CD8-positive, alpha-beta memory T cell (primary cell): ENCODE results near the gene SYT6. TPM values are rescaled to one million over a fixed set of nuclear protein-coding genes. Genes with fewer than 3 reads are reported as not detected.

Source experiments
- CTCF ChIA-PET: fragments of 350-600 bp; sonication (Branson Sonifier 250); formaldehyde crosslinking; loops from one replicate; lab custom pipeline; 2021; ENCODE audit warnings: antibody characterized with exemption; lab: Charles Lee
- POLR2A ChIA-PET: fragments of 350-600 bp; sonication (Branson Sonifier 250); formaldehyde crosslinking; loops from one replicate; lab custom pipeline; 2021; ENCODE audit warnings: antibody characterized with exemption; lab: Charles Lee
- DNase-seq, 5 donors: peaks; one replicate each; pipeline versions ENCODE4 v3.0.0 to v3.0.0-alpha.2; 2020 to 2022; ENCODE audit warnings: mixed read lengths in 1 of 5
- H3K27ac ChIP-seq: one replicate; pipeline ENCODE4 v1.7.0; 2013; ENCODE audit warnings: low read depth, mild to moderate bottlenecking, low read length, moderate library complexity
- H3K27me3 ChIP-seq: 2 replicates; pipeline ENCODE4 v1.7.0; 2013; ENCODE audit warnings: low read length, mild to moderate bottlenecking; ENCODE audit not compliant: insufficient read depth, poor library complexity, severe bottlenecking
- H3K36me3 ChIP-seq: 2 replicates; pipeline ENCODE4 v1.7.0; 2013; ENCODE audit warnings: mild to moderate bottlenecking, low read length, moderate library complexity; ENCODE audit not compliant: insufficient read depth
- H3K4me1 ChIP-seq: 2 replicates; pipeline ENCODE4 v1.7.0; 2013; ENCODE audit warnings: mild to moderate bottlenecking, low read length, moderate library complexity; ENCODE audit not compliant: insufficient read depth
- H3K4me3 ChIP-seq: 2 replicates; pipeline ENCODE4 v1.7.0; 2013; ENCODE audit warnings: mild to moderate bottlenecking, low read length
- H3K9me3 ChIP-seq: 2 replicates; pipeline ENCODE4 v1.7.0; 2013; ENCODE audit warnings: mild to moderate bottlenecking, low read length
- H3K27ac Mint-ChIP-seq, 8 donors: one replicate each; pipeline ENCODE4 v1.8.0; 2020 to 2021; ENCODE audit warnings: mixed read lengths in 8 of 8, mild to moderate bottlenecking in 6 of 8, inconsistent platforms in 3 of 8, moderate library complexity in 3 of 8
- H3K27me3 Mint-ChIP-seq, 2 donors: one replicate each; pipeline ENCODE4 v1.8.0; 2020 to 2021; ENCODE audit warnings: mixed read lengths in 2 of 2, mild to moderate bottlenecking in 1 of 2, moderate library complexity in 1 of 2
- H3K36me3 Mint-ChIP-seq, 3 donors: one replicate each; pipeline ENCODE4 v1.8.0; 2020 to 2021; ENCODE audit warnings: mixed read lengths in 3 of 3, inconsistent platforms in 1 of 3, mild to moderate bottlenecking in 1 of 3
- H3K4me1 Mint-ChIP-seq, 3 donors: one replicate each; pipeline ENCODE4 v1.8.0; 2020 to 2021; ENCODE audit warnings: mixed read lengths in 3 of 3, inconsistent platforms in 1 of 3, mild to moderate bottlenecking in 1 of 3
- H3K4me3 Mint-ChIP-seq, 7 donors: one replicate each; pipeline ENCODE4 v1.8.0; 2020 to 2021; ENCODE audit warnings: mixed read lengths in 7 of 7, mild to moderate bottlenecking in 6 of 7, moderate library complexity in 4 of 7, inconsistent platforms in 2 of 7
- H3K9me3 Mint-ChIP-seq, 5 donors: one replicate each; pipeline ENCODE4 v1.8.0; 2020 to 2022; ENCODE audit warnings: mixed read lengths in 5 of 5, mild to moderate bottlenecking in 3 of 5, moderate library complexity in 2 of 5, inconsistent platforms in 1 of 5
- polyA plus RNA-seq: library from polyadenylated mRNA; unstranded; fragments of 300-500 nt; fragmentation: Illumina TruSeq; gene quantifications from one replicate; pipeline ENCODE4 v1.2.3, GENCODE V29; 2021
- total RNA-seq, 2 experiments: library from RNA; stranded (reverse); gene quantifications; one replicate each; pipeline ENCODE4 v1.2.3, GENCODE V29; 2021

Gene SYT6
- total and polyA plus RNA-seq, 3 experiments from 2014 or later = not detected

DNA sequence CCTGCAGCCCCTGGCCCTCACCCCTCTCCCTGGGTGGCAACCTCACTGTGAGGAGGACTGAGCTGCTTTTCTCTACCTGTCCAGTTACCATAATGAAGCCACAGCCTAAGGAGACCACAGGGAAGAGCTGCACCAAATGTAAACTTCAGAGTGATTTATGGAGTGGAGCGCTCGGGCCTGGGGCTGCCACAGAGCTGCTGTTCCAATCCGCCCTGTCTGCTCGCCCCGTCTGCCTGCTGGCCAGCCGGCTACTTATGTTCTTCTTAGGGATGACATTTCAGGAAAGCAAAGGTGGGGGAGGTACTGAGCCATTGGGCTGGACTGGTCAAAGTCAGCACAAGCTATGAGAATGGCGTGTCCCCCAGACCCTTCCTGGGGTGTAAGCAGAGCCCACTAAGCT lies 17.9 kb downstream of the SYT6 start:
- Mint-ChIP-seq H3K36me3 (peaks cover 0 to 1% (median 0%) of the 10 kb centered on the region in 3 donors), H3K4me1 (no peaks in the 10 kb centered on the region), H3K27me3 (peaks cover 7 to 32% of the 10 kb centered on the region in 2 donors), H3K9me3 (no peaks in the 10 kb centered on the region), H3K27ac (no peak overlapping the region), H3K4me3 (no peak overlapping the region)
- Histone ChIP-seq H3K4me1 (no peaks in the 10 kb centered on the region), H3K36me3 (no peaks in the 10 kb centered on the region), H3K9me3 (no peaks in the 10 kb centered on the region), H3K27ac (no peak overlapping the region), H3K27me3 (no peaks in the 10 kb centered on the region), H3K4me3 (no peak overlapping the region)
- CTCF ChIA-PET = no interaction called here
- POLR2A ChIA-PET = no interaction called here
- DNase-seq = no peak

DNA sequence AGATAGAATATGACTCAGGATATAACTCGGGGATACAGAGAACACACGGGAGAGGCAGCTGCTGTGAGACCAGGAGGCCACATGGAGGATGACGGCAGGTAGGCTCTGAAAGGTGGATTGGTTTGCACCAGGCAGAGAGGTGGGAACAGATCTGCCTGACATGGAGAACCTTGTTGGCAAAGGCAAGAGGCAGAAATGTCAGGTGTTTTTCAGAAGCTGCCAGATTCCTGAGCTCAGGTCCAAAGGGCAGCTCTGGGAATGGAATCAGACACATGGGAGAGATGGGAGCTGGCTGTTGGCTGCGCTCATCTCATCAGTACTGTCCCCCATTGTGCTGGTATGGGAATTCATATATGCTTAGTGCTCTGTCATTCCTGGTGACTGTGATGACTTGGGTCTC lies 19.2 kb downstream of the SYT6 start:
- H3K27me3 Mint-ChIP-seq = peaks cover 7 to 39% of the 10 kb centered on the region in 2 donors
- H3K36me3 Mint-ChIP-seq = peaks cover 0 to 1% (median 0%) of the 10 kb centered on the region in 3 donors
- no peaks in the 10 kb centered on the region for H3K9me3 ChIP-seq
- H3K27me3 ChIP-seq = no peaks in the 10 kb centered on the region
- DNase-seq = no peak
- H3K4me3 Mint-ChIP-seq = no peak overlapping the region
- peaks cover 3 to 8% (median 4%) of the 10 kb centered on the region in 3 donors for H3K4me1 Mint-ChIP-seq
- no peaks in the 10 kb centered on the region for H3K9me3 Mint-ChIP-seq
- CTCF ChIA-PET = no interaction called here
- H3K4me3 ChIP-seq = no peak overlapping the region
- no peaks in the 10 kb centered on the region for H3K4me1 ChIP-seq
- POLR2A ChIA-PET = no interaction called here
- no peak overlapping the region for H3K27ac Mint-ChIP-seq
- H3K36me3 ChIP-seq = no peaks in the 10 kb centered on the region
- H3K27ac ChIP-seq = no peak overlapping the region

DNA sequence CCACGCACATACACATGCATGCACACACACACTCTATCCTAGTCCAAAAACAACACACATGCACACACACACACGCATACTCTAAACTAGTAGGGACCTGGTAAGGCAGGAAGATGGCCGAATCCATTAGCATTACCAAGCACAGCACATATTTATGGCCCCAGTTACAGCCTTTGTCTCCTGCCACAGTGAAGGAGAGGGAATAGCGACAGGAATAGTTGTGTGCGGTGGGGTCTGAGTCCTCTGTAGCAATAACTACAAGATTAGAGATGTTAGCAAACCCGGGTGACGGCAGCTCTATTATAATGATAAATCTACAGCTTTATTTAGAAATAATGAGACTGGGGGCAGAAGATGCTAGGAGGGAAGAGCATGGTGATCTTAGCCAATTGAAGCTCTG lies 20.5 kb downstream of the SYT6 start:
- ChIA-PET CTCF (no interaction called here), POLR2A (no interaction called here)
- Mint-ChIP-seq H3K9me3 (no peaks in the 10 kb centered on the region), H3K27me3 (peaks cover 10 to 37% of the 10 kb centered on the region in 2 donors), H3K4me1 (peaks cover 8 to 15% (median 10%) of the 10 kb centered on the region in 3 donors), H3K36me3 (peaks cover 0 to 1% (median 0%) of the 10 kb centered on the region in 3 donors), H3K4me3 (no peak overlapping the region), H3K27ac (no peak overlapping the region)
- H3K27me3 ChIP-seq = no peaks in the 10 kb centered on the region
- no peak for DNase-seq
- H3K4me1 ChIP-seq = peaks cover 4% of the 10 kb centered on the region
- H3K4me3 ChIP-seq = no peak overlapping the region
- H3K27ac ChIP-seq = no peak overlapping the region
- H3K36me3 ChIP-seq = no peaks in the 10 kb centered on the region
- H3K9me3 ChIP-seq = no peaks in the 10 kb centered on the region

DNA sequence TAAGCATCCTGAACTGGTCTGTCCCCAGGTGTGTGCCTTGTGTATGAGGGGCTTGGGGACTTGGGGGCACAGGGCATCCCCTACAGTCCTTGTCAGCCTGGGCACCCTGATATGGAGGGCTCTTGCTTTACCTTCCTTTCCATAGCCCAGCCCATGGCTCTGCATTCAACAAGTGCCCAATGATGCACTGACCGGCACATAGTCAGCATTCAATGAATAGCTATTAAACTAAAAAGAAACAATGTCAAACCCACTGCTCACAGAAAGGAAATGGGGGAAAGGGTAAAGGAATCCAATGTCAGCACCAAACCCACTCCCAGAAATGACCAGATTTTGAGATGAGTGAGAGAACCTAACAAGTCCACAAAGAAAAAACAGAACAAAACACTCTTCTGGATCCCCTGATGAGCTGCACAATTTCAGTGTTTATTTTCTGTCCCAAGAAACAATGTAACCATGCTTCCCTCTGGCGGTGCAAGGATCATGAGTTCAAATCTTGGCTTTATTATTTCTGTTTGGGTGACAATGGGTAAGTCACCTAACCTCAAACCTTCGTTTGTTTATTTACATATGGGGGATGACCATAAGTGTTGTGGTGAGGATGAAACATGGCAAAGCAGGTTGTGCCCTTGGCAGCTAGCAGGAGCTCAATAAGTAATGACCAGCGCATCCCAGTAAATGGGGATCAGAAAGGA lies 22.0 kb downstream of the SYT6 start:
- no peak overlapping the region for H3K4me3 ChIP-seq

DNA sequence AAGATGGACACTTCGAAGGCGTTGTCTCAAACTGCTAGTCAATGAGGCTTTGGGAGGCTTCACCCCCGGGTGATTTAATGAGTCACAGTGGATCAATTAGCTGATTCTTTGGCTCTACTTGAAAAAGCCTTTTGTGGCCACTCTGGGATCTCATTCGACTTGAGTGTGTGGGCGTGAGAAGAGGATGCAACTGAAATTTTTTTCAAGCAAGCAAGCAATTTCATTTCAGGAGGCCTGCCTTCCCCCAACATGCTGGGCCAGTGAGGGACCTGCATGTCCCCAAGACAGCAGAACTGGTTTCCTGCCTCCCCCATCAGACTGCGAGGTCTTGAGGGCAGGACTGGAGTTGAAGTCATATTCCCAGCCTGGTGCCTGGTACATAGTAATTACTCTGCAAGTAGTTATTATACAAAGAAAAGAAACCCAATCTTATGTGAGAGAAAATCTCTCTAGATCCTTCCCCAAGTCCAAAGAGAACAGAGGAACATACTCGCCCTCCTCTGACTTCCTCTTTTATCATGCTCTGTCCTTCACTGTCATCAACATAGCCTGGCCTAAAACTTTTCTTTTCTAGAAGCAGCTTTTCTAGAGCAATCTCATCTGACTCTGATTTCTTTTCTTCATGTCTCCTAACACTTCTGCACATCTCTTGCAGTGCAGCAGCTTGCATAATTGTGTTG lies 22.7 kb downstream of the SYT6 start:
- CTCF ChIA-PET = no interaction called here
- Histone ChIP-seq H3K27ac (no peak overlapping the region), H3K4me1 (peaks cover 4% of the 10 kb centered on the region), H3K9me3 (no peaks in the 10 kb centered on the region), H3K36me3 (no peaks in the 10 kb centered on the region), H3K4me3 (no peak overlapping the region), H3K27me3 (no peaks in the 10 kb centered on the region)
- H3K4me3 Mint-ChIP-seq = no peak overlapping the region
- H3K27me3 Mint-ChIP-seq = peaks cover 10 to 28% of the 10 kb centered on the region in 2 donors
- no peaks in the 10 kb centered on the region for H3K9me3 Mint-ChIP-seq
- DNase-seq = no peak
- POLR2A ChIA-PET = no interaction called here
- peaks cover 0 to 1% (median 0%) of the 10 kb centered on the region in 3 donors for H3K36me3 Mint-ChIP-seq
- H3K4me1 Mint-ChIP-seq = peaks cover 15 to 23% (median 15%) of the 10 kb centered on the region in 3 donors
- no peak overlapping the region for H3K27ac Mint-ChIP-seq

More for the DNA sequence above, 22.0 kb downstream of the SYT6 start:
- Mint-ChIP-seq H3K27ac (peak overlapping the region in 1 of 8 donors; percentile 76), H3K9me3 (no peaks in the 10 kb centered on the region), H3K4me3 (no peak overlapping the region), H3K27me3 (peaks cover 10 to 29% of the 10 kb centered on the region in 2 donors), H3K36me3 (peaks cover 0 to 1% (median 0%) of the 10 kb centered on the region in 3 donors), H3K4me1 (peaks cover 11 to 19% (median 12%) of the 10 kb centered on the region in 3 donors)
- ChIA-PET CTCF (interaction anchor here (0.5 kb wide), 1 partner anchor 10 kb away, joined by 3 read pairs; no protein-coding TSS in a partner anchor), POLR2A (no interaction called here)
- H3K36me3 ChIP-seq = no peaks in the 10 kb centered on the region
- no peaks in the 10 kb centered on the region for H3K27me3 ChIP-seq
- H3K4me1 ChIP-seq = peaks cover 4% of the 10 kb centered on the region
- no peak overlapping the region for H3K27ac ChIP-seq
- DNase-seq = no peak
- no peaks in the 10 kb centered on the region for H3K9me3 ChIP-seq

DNA sequence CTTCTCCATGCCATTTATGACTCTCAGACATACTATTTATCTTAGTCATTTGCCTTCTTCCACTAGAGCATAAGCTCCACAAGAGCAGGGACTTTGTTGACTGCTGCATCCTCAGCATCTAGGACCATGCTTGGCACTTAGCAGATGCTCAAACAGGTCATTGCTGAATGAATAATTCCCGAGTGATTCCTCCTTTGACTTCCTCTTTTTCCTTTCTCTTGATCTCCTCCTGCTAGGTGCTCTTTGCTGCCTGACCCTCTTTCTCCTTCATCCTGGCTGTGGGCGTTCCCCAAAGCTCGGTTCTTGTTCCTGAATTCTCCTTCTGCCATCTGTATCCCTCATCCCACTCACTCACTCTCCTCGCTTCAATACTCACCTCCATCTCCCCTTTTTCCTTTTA lies 23.5 kb downstream of the SYT6 start:
- CTCF ChIA-PET = no interaction called here
- no peaks in the 10 kb centered on the region for H3K27me3 ChIP-seq
- peaks cover 9 to 24% of the 10 kb centered on the region in 2 donors for H3K27me3 Mint-ChIP-seq

DNA sequence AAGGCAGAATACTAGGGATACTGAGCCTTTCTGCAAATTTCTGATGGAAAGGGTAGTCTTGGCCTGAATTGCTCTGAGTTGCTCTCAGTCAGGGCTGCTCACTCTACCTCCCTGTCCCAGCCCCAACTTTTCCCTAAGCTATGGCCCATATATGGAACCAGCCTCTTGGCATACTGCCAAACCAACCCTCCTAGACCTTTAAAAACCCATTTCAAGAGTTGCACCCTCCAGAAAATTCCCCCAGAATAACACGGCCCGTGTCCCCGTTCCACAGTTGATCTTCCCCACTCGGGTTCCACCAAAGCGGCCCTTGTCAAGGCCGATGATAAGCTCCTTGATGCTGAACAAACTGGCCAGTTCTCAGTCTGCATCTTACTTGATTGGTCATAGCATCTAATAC lies 25.4 kb downstream of the SYT6 start:
- no peak overlapping the region for H3K4me3 Mint-ChIP-seq
- no peak overlapping the region for H3K27ac ChIP-seq
- peaks cover 0 to 1% (median 0%) of the 10 kb centered on the region in 3 donors for H3K36me3 Mint-ChIP-seq
- ChIA-PET POLR2A (interaction anchor here (0.6 kb wide), 1 partner anchor 383 kb away, joined by 3 read pairs; no protein-coding TSS in a partner anchor), CTCF (interaction anchor here (1.1 kb wide), 1 partner anchor 10 kb away, joined by 3 read pairs; no protein-coding TSS in a partner anchor)
- DNase-seq = no peak
- no peaks in the 10 kb centered on the region for H3K9me3 ChIP-seq
- no peaks in the 10 kb centered on the region for H3K9me3 Mint-ChIP-seq
- no peak overlapping the region for H3K4me3 ChIP-seq
- H3K36me3 ChIP-seq = no peaks in the 10 kb centered on the region
- no peaks in the 10 kb centered on the region for H3K27me3 ChIP-seq
- H3K27me3 Mint-ChIP-seq = peaks cover 5 to 17% of the 10 kb centered on the region in 2 donors
- peaks cover 4% of the 10 kb centered on the region for H3K4me1 ChIP-seq
- no peak overlapping the region for H3K27ac Mint-ChIP-seq
- peaks cover 15 to 23% (median 15%) of the 10 kb centered on the region in 3 donors for H3K4me1 Mint-ChIP-seq

More for the DNA sequence above, 23.5 kb downstream of the SYT6 start:
- H3K9me3 Mint-ChIP-seq = no peaks in the 10 kb centered on the region
- peaks cover 15 to 23% (median 15%) of the 10 kb centered on the region in 3 donors for H3K4me1 Mint-ChIP-seq
- no peaks in the 10 kb centered on the region for H3K9me3 ChIP-seq
- DNase-seq = no peak
- H3K4me1 ChIP-seq = peaks cover 4% of the 10 kb centered on the region
- no peaks in the 10 kb centered on the region for H3K36me3 ChIP-seq
- POLR2A ChIA-PET = no interaction called here
- no peak overlapping the region for H3K4me3 Mint-ChIP-seq
- no peak overlapping the region for H3K27ac Mint-ChIP-seq
- H3K36me3 Mint-ChIP-seq = peaks cover 0 to 1% (median 0%) of the 10 kb centered on the region in 3 donors
- no peak overlapping the region for H3K4me3 ChIP-seq
- H3K27ac ChIP-seq = no peak overlapping the region
